HepG2 (cell line): Measurements from ENCODE around the gene CCDC83.

Source experiments
- CEBPZ ChIP-seq: IDR thresholded peaks from 2 replicates; pipeline ENCODE4 v1.6.1; 2012; ENCODE audit warnings: low read length, improper control_type of control experiment
- MXI1 ChIP-seq: IDR thresholded peaks from 3 replicates; pipeline ENCODE4 v1.6.1; 2012; ENCODE audit warnings: low read depth, low read length, inconsistent platforms, borderline replicate concordance

GRCh38 chr11:85902353-85902752, 47.2 kb downstream of the CCDC83 start:
- TF ChIP-seq CEBPZ (no peak), MXI1 (no peak)
